ENCODE measurements around the gene PLS3.

DNA sequence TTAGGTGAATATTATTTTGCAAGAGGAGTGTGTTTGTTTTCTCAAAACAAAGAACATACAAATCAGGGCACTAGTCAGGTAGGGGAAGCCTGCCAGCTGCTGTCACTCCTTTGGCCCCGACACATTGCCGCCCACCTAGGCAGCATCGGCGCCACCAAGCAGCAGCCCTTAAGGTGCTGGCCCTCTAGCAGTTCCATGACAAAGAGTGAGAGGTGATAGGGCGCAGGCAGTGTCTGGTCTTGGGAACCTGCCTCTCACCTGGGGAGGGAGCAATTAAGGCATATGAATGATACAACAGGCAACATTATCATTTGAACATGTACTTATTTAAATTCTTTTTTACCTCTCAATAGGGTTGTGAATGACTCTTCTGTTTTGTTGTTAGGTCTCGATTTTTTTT lies 135.1 kb downstream of the PLS3 start:
- TF ChIP-seq POLR2A (IDR thresholded peaks at IDR 0.05) (no peak), EP300 (IDR thresholded peaks at IDR 0.05; ENCODE audit: low read depth) (no peak), CTCF (IDR thresholded peaks at IDR 0.05) (no peak), POLR2AphosphoS5 (IDR thresholded peaks at IDR 0.05) (no peak)

All from transverse colon (tissue), 4 donors.